GM12892 (cell line): ENCODE data around the gene SNAI3.

ENCODE experiments used
- DNase-seq: peaks from one replicate; pipeline ENCODE4 v3.0.0; 2011; ENCODE audit not compliant: insufficient read length
- FAIRE-seq: peaks from 2 replicates; lab custom pipeline; 2011; peaks lifted over from hg19 to GRCh38; lab: Jason Lieb, UNC
- POLR2A ChIP-seq: IDR thresholded peaks from 2 replicates; pipeline ENCODE4 v1.6.1; 2011; ENCODE audit warnings: low read depth, low read length, control low read depth
- POLR2AphosphoS5 ChIP-seq: IDR thresholded peaks from 2 replicates; pipeline ENCODE4 v1.6.1; 2011; ENCODE audit warnings: low read depth, low read length, control low read depth
- TAF1 ChIP-seq: IDR thresholded peaks from 2 replicates; pipeline ENCODE4 v1.6.1; 2011; ENCODE audit warnings: low read depth, mild to moderate bottlenecking, control low read depth, low read length, borderline replicate concordance

SNAI3 gene

GRCh38 chr16:88630941-88631340, 55.4 kb downstream of the SNAI3 start:
- TF ChIP-seq POLR2AphosphoS5 (no peak), TAF1 (no peak), POLR2A (no peak)
- FAIRE-seq (no peak), DNase-seq (no peak)

- FAIRE-seq = no peak
- no peak for DNase-seq
- TF ChIP-seq POLR2AphosphoS5 (no peak), POLR2A (no peak), TAF1 (no peak)
Measured at GRCh38 chr16:88630433-88630832, 55.9 kb downstream of the SNAI3 start.

GRCh38 chr16:88629835-88630234, 56.5 kb downstream of the SNAI3 start:
- FAIRE-seq = no peak
- DNase-seq = no peak
- no peak for TF ChIP-seq POLR2A
- no peak for TF ChIP-seq POLR2AphosphoS5
- TF ChIP-seq TAF1 = no peak

- TF ChIP-seq TAF1 (no peak), POLR2AphosphoS5 (no peak), POLR2A (no peak)
- FAIRE-seq = no peak
- DNase-seq = no peak
Measured at GRCh38 chr16:88628512-88628974, 57.8 kb downstream of the SNAI3 start.
